T-cell (primary cell): ENCODE results near the gene CD180. TPM values are rescaled to one million over a fixed set of nuclear protein-coding genes. Genes with fewer than 3 reads are reported as not detected.

Experiments used
- ATAC-seq, 4 experiments: fragments of 200-7000 bp in 3 of 4; fragments of 150-1000 bp in 1 of 4; cut with Tn5 transposase; replicated peaks in 1 of 4; 1 replicate in 3 of 4; 2 replicates in 1 of 4; pipeline ENCODE4 v1.10.0; 2021; ENCODE audit warnings: moderate library complexity in 3 of 4, mild to moderate bottlenecking in 2 of 4, moderate number of reproducible peaks in 1 of 4
- CTCF ChIA-PET, 2 donors: fragments of 300-600 bp; sonication (Branson Sonifier 250); formaldehyde crosslinking; loops; one replicate each; lab custom pipeline; 2022; ENCODE audit warnings: antibody characterized with exemption in 2 of 2; lab: Charles Lee
- POLR2A ChIA-PET, 2 donors: fragments of 300-600 bp; sonication (Branson Sonifier 250); formaldehyde crosslinking; loops; one replicate each; lab custom pipeline; 2022; ENCODE audit warnings: antibody characterized with exemption in 2 of 2; lab: Charles Lee
- DNase-seq, 35 experiments: peaks; one replicate each; pipeline versions ENCODE4 v3.0.0 to v3.0.0-alpha.2; 2013 to 2023
- H3K27ac ChIP-seq: one replicate; pipeline ENCODE4 v1.5.1; 2013; ENCODE audit warnings: low read length
- H3K27me3 ChIP-seq, 2 experiments: replicated peaks in 1 of 2; 1 replicate in 1 of 2; 2 replicates in 1 of 2; pipeline versions ENCODE4 v1.6.1 to v1.7.0; 2013; ENCODE audit warnings: low read length in 1 of 2, mixed read lengths in 1 of 2; ENCODE audit not compliant: control insufficient read depth in 2 of 2, insufficient read depth in 2 of 2; ENCODE audit errors: extremely low read depth in 1 of 2
- H3K36me3 ChIP-seq, 2 donors: 1 replicate in 1 of 2; 2 replicates in 1 of 2; pipeline versions ENCODE4 v1.6.1 to v1.7.0; 2013; ENCODE audit warnings: low read length in 1 of 2; ENCODE audit not compliant: control insufficient read depth in 2 of 2, insufficient read depth in 1 of 2; ENCODE audit errors: extremely low read depth in 1 of 2
- H3K4me1 ChIP-seq, 2 experiments: 1 replicate in 1 of 2; 2 replicates in 1 of 2; pipeline versions ENCODE4 v1.6.1 to v1.7.0; 2013; ENCODE audit warnings: low read length in 2 of 2, mixed read lengths in 1 of 2; ENCODE audit not compliant: insufficient read depth in 2 of 2, control insufficient read depth in 1 of 2; ENCODE audit errors: extremely low read depth in 1 of 2
- H3K4me3 ChIP-seq, 2 donors: 1 replicate in 1 of 2; 2 replicates in 1 of 2; pipeline versions ENCODE4 v1.5.1 to v1.7.0; 2013; ENCODE audit warnings: mild to moderate bottlenecking in 2 of 2, low read length in 1 of 2, moderate library complexity in 1 of 2; ENCODE audit not compliant: control insufficient read depth in 1 of 2; ENCODE audit errors: extremely low read depth in 1 of 2
- H3K9me3 ChIP-seq: 2 replicates; pipeline ENCODE4 v1.7.0; 2013
- H3K27ac Mint-ChIP-seq, 2 donors: one replicate each; pipeline ENCODE4 v1.8.0; 2020 to 2021; ENCODE audit warnings: mild to moderate bottlenecking in 2 of 2, mixed read lengths in 2 of 2
- H3K27me3 Mint-ChIP-seq, 2 donors: one replicate each; pipeline ENCODE4 v1.8.0; 2021 to 2022; ENCODE audit warnings: mixed read lengths in 2 of 2
- H3K36me3 Mint-ChIP-seq: one replicate; pipeline ENCODE4 v1.8.0; 2021; ENCODE audit warnings: mixed read lengths
- H3K4me1 Mint-ChIP-seq, 3 donors: one replicate each; pipeline ENCODE4 v1.8.0; 2020 to 2022; ENCODE audit warnings: mixed read lengths in 3 of 3, mild to moderate bottlenecking in 1 of 3
- H3K4me3 Mint-ChIP-seq, 3 donors: one replicate each; pipeline ENCODE4 v1.8.0; 2020 to 2022; ENCODE audit warnings: mild to moderate bottlenecking in 3 of 3, mixed read lengths in 3 of 3, moderate library complexity in 3 of 3
- H3K9me3 Mint-ChIP-seq, 3 donors: one replicate each; pipeline ENCODE4 v1.8.0; 2020 to 2022; ENCODE audit warnings: mixed read lengths in 3 of 3
- WGBS: methylation state at CpG from one replicate; pipeline ENCODE4 v1.1.5; 2013; ENCODE audit warnings: missing lambda C conversion rate; ENCODE audit not compliant: insufficient coverage; 5-methylcytosine and 5-hydroxymethylcytosine counted together
- total RNA-seq, 35 experiments: library from RNA in 6 of 35; stranded (reverse) in 6 of 35; fragments of 120-200 nt in 1 of 35; gene quantifications; one replicate each; pipeline versions ENCODE4 v1.2.1 to v1.2.4 and lab custom pipeline; 2013 to 2026

CD180 gene
- total RNA-seq, 5 donors from 2014 or later (not counting 1 experiment from before 2014, with no cell fraction given) = 0.16 to 1.3 (median 0.73) TPM

GRCh38 chr5:67181648-67182221, 14.9 kb downstream of the CD180 start:
- Histone ChIP-seq H3K9me3 (no peaks in the 10 kb centered on the region), H3K4me1 (peaks cover 13 to 21% of the 10 kb centered on the region in 2 experiments), H3K27ac (peak overlapping the region; percentile 57), H3K27me3 (no peaks in the 10 kb centered on the region), H3K36me3 (no peaks in the 10 kb centered on the region), H3K4me3 (no peak overlapping the region)
- Mint-ChIP-seq H3K9me3 (peaks cover 0 to 15% (median 10%) of the 10 kb centered on the region in 3 donors), H3K4me3 (peak overlapping the region in 2 of 3 donors; percentile 26 to 64), H3K27me3 (no peaks in the 10 kb centered on the region), H3K36me3 (peaks cover 14% of the 10 kb centered on the region), H3K27ac (peak overlapping the region; percentile 23 to 92), H3K4me1 (peaks cover 34 to 72% (median 67%) of the 10 kb centered on the region in 3 donors)
- DNase-seq (peak in 1 of 35 experiments; percentile 36), ATAC-seq (peak; percentile 55 to 76 (median 70))
- 44% methylated on average over 3 of the region's 5 CpGs for WGBS
- ChIA-PET POLR2A (interaction anchor here in 1 of 2 donors (0.6 kb wide), 1 partner anchor 21 kb away, joined by 3 read pairs; no protein-coding TSS in a partner anchor), CTCF (interaction anchor here in 1 of 2 donors (0.6 kb wide), 1 partner anchor 31 kb away, joined by 3 read pairs; no protein-coding TSS in a partner anchor)

GRCh38 chr5:67179697-67180361, 16.8 kb downstream of the CD180 start:
- H3K4me3 Mint-ChIP-seq = peak overlapping the region in 1 of 3 donors; percentile 18
- WGBS = 100% methylated on average over 3 of the region's 5 CpGs
- ChIA-PET POLR2A (interaction anchor here in 1 of 2 donors (0.8 kb wide), 1 partner anchor 10 kb away, joined by 6 read pairs; no protein-coding TSS in a partner anchor), CTCF (interaction anchor here (0.7 to 1.7 kb wide), 4 partner anchors 13 to 28 kb away, joined by 3 read pairs; no protein-coding TSS in a partner anchor)
- Histone ChIP-seq H3K36me3 (no peaks in the 10 kb centered on the region), H3K27me3 (no peaks in the 10 kb centered on the region), H3K27ac (no peak overlapping the region), H3K4me1 (peaks cover 13 to 21% of the 10 kb centered on the region in 2 experiments), H3K4me3 (no peak overlapping the region), H3K9me3 (no peaks in the 10 kb centered on the region)
- H3K27me3 Mint-ChIP-seq = no peaks in the 10 kb centered on the region
- no peak for DNase-seq
- peaks cover 4 to 26% (median 15%) of the 10 kb centered on the region in 3 donors for H3K9me3 Mint-ChIP-seq
- peak overlapping the region in 1 of 2 donors; percentile 79 for H3K27ac Mint-ChIP-seq
- ATAC-seq = no peak
- H3K36me3 Mint-ChIP-seq = peaks cover 26% of the 10 kb centered on the region
- H3K4me1 Mint-ChIP-seq = peaks cover 29 to 63% (median 54%) of the 10 kb centered on the region in 3 donors

GRCh38 chr5:67178966-67179365, 17.6 kb downstream of the CD180 start:
- Mint-ChIP-seq H3K4me1 (peaks cover 29 to 62% (median 54%) of the 10 kb centered on the region in 3 donors), H3K27me3 (no peaks in the 10 kb centered on the region), H3K27ac (no peak overlapping the region), H3K9me3 (peaks cover 4 to 26% (median 15%) of the 10 kb centered on the region in 3 donors), H3K4me3 (no peak overlapping the region), H3K36me3 (peaks cover 26% of the 10 kb centered on the region)
- Histone ChIP-seq H3K27ac (no peak overlapping the region), H3K36me3 (no peaks in the 10 kb centered on the region), H3K4me3 (no peak overlapping the region), H3K27me3 (no peaks in the 10 kb centered on the region), H3K4me1 (peaks cover 13 to 21% of the 10 kb centered on the region in 2 experiments), H3K9me3 (no peaks in the 10 kb centered on the region)
- WGBS = 100% methylated on average over 1 of the region's 7 CpGs
- no peak for ATAC-seq
- DNase-seq = no peak
- POLR2A ChIA-PET = interaction anchor here in 1 of 2 donors (0.8 kb wide), 1 partner anchor 9 kb away, joined by 6 read pairs; no protein-coding TSS in a partner anchor
- CTCF ChIA-PET = no interaction called here

- Histone ChIP-seq H3K27me3 (no peaks in the 10 kb centered on the region), H3K27ac (no peak overlapping the region), H3K9me3 (no peaks in the 10 kb centered on the region), H3K36me3 (no peaks in the 10 kb centered on the region), H3K4me1 (peaks cover 13 to 20% of the 10 kb centered on the region in 2 experiments), H3K4me3 (no peak overlapping the region)
- WGBS = no CpG with 5 or more reads among the region's 1 CpG
- no peak for ATAC-seq
- Mint-ChIP-seq H3K4me3 (no peak overlapping the region), H3K9me3 (peaks cover 4 to 26% (median 15%) of the 10 kb centered on the region in 3 donors), H3K27ac (no peak overlapping the region), H3K4me1 (peaks cover 29 to 55% (median 47%) of the 10 kb centered on the region in 3 donors), H3K36me3 (peaks cover 26% of the 10 kb centered on the region), H3K27me3 (no peaks in the 10 kb centered on the region)
- ChIA-PET CTCF (interaction anchor here (0.5 to 1.0 kb wide), 4 partner anchors 11 to 1202 kb away, joined by 3 to 4 read pairs (median 4); no protein-coding TSS in a partner anchor), POLR2A (interaction anchor here in 1 of 2 donors (0.6 kb wide), 1 partner anchor 30 kb away, joined by 3 read pairs; no protein-coding TSS in a partner anchor)
- no peak for DNase-seq
Measured at GRCh38 chr5:67178085-67178484, 18.5 kb downstream of the CD180 start.

- POLR2A ChIA-PET = no interaction called here
- Histone ChIP-seq H3K9me3 (no peaks in the 10 kb centered on the region), H3K36me3 (no peaks in the 10 kb centered on the region), H3K27ac (no peak overlapping the region), H3K4me1 (peaks cover 6 to 9% of the 10 kb centered on the region in 2 experiments), H3K27me3 (no peaks in the 10 kb centered on the region), H3K4me3 (no peak overlapping the region)
- Mint-ChIP-seq H3K27ac (peak overlapping the region in 1 of 2 donors; percentile 69), H3K4me1 (peaks cover 19 to 46% (median 36%) of the 10 kb centered on the region in 3 donors), H3K27me3 (no peaks in the 10 kb centered on the region), H3K36me3 (peaks cover 26% of the 10 kb centered on the region), H3K4me3 (no peak overlapping the region), H3K9me3 (peaks cover 4 to 26% (median 15%) of the 10 kb centered on the region in 3 donors)
- DNase-seq = no peak
- no peak for ATAC-seq
- CTCF ChIA-PET = no interaction called here
Measured at GRCh38 chr5:67176936-67177335, 19.7 kb downstream of the CD180 start.

- H3K27ac Mint-ChIP-seq = no peak overlapping the region
- ChIA-PET POLR2A (interaction anchor here in 1 of 2 donors (0.7 kb wide), 1 partner anchor 42 kb away, joined by 3 read pairs; no protein-coding TSS in a partner anchor), CTCF (interaction anchor here in 1 of 2 donors (1.1 kb wide), 1 partner anchor 33 kb away, joined by 3 read pairs; no protein-coding TSS in a partner anchor)
- ATAC-seq (no peak), DNase-seq (no peak)
- H3K36me3 Mint-ChIP-seq = peaks cover 26% of the 10 kb centered on the region
- no peaks in the 10 kb centered on the region for H3K27me3 Mint-ChIP-seq
- 100% methylated on average over 1 of the region's 1 CpG for WGBS
- no peaks in the 10 kb centered on the region for H3K9me3 ChIP-seq
- no peak overlapping the region for H3K27ac ChIP-seq
- no peaks in the 10 kb centered on the region for H3K4me1 ChIP-seq
- H3K27me3 ChIP-seq = no peaks in the 10 kb centered on the region
- H3K4me3 ChIP-seq = no peak overlapping the region
- no peak overlapping the region for H3K4me3 Mint-ChIP-seq
- H3K9me3 Mint-ChIP-seq = peaks cover 4 to 26% (median 15%) of the 10 kb centered on the region in 3 donors
- no peaks in the 10 kb centered on the region for H3K36me3 ChIP-seq
- peaks cover 8 to 25% (median 13%) of the 10 kb centered on the region in 3 donors for H3K4me1 Mint-ChIP-seq
Measured at GRCh38 chr5:67173959-67174358, 22.6 kb downstream of the CD180 start.
